KMS-11 (cell line): ENCODE measurements around the gene TMEM217.
"Not testable (repeated sequence)": the region's sequence is repeated elsewhere in the genome, so short reads cannot be mapped to it uniquely, and the experiment has no call there.

Experiments used
- H2AFZ ChIP-seq: fragments of 200-600 bp; sonication (generic); 2 replicates; pipeline ENCODE4 v1.6.1; 2016; ENCODE audit warnings: antibody characterized with exemption, mixed run types, low read depth
- H3K27ac ChIP-seq: fragments of 200-600 bp; sonication (generic); 2 replicates; pipeline ENCODE4 v1.6.1; 2016; ENCODE audit warnings: mild to moderate bottlenecking, mixed run types
- H3K27me3 ChIP-seq: fragments of 200-600 bp; sonication (generic); 2 replicates; pipeline ENCODE4 v1.6.1; 2017; ENCODE audit warnings: mild to moderate bottlenecking, low read depth, mixed run types, moderate library complexity; ENCODE audit not compliant: insufficient read depth
- H3K36me3 ChIP-seq: fragments of 200-600 bp; sonication (generic); 2 replicates; pipeline ENCODE4 v1.6.1; 2017; ENCODE audit warnings: mild to moderate bottlenecking, mixed run types; ENCODE audit not compliant: insufficient read depth
- H3K4me1 ChIP-seq: fragments of 200-600 bp; sonication (generic); 2 replicates; pipeline ENCODE4 v1.6.1; 2016; ENCODE audit warnings: mild to moderate bottlenecking, low read depth, mixed run types; ENCODE audit not compliant: poor library complexity, severe bottlenecking
- H3K4me2 ChIP-seq: fragments of 200-600 bp; sonication (generic); 2 replicates; pipeline ENCODE4 v1.7.0; 2016; ENCODE audit warnings: mild to moderate bottlenecking, mixed run types
- H3K4me3 ChIP-seq: fragments of 200-600 bp; sonication (generic); IDR thresholded peaks from 2 replicates; pipeline ENCODE4 v1.6.1; 2017; ENCODE audit warnings: low read depth, low read length, mixed read lengths; ENCODE audit not compliant: insufficient read depth
- H3K79me2 ChIP-seq: fragments of 200-600 bp; sonication (generic); 2 replicates; pipeline ENCODE4 v1.6.1; 2016; ENCODE audit warnings: low read depth, mixed run types; ENCODE audit not compliant: insufficient read depth
- H3K9ac ChIP-seq: fragments of 200-600 bp; sonication (generic); 2 replicates; pipeline ENCODE4 v1.6.1; 2016; ENCODE audit warnings: mild to moderate bottlenecking, mixed run types
- H4K20me1 ChIP-seq: fragments of 200-600 bp; sonication (generic); 2 replicates; pipeline ENCODE4 v1.6.1; 2016; ENCODE audit warnings: mild to moderate bottlenecking, mixed run types; ENCODE audit not compliant: insufficient read depth
- CTCF ChIP-seq: fragments of 200-600 bp; sonication (generic); conservative IDR thresholded peaks from 2 replicates; pipeline ENCODE4 v1.6.1; 2017; ENCODE audit warnings: low read depth, mild to moderate bottlenecking, antibody characterized with exemption, low read length, moderate library complexity, mixed read lengths

Gene TMEM217

GRCh38 chr6:37299990-37300389, 42.0 kb upstream of the TMEM217 start:
- no peak for TF ChIP-seq CTCF
- no peaks in the 10 kb centered on the region for H3K79me2 ChIP-seq
- H3K4me1 ChIP-seq, result peaks cover 11% of the 10 kb centered on the region
- H2AFZ ChIP-seq, result no peak overlapping the region
- H3K9ac ChIP-seq, result no peak overlapping the region
- H3K4me3 ChIP-seq, result no peak overlapping the region
- H3K36me3 ChIP-seq, result no peaks in the 10 kb centered on the region
- no peaks in the 10 kb centered on the region for H4K20me1 ChIP-seq
- H3K27ac ChIP-seq, result no peak overlapping the region
- H3K4me2 ChIP-seq, result no peak overlapping the region
- H3K27me3 ChIP-seq, result no peaks in the 10 kb centered on the region

GRCh38 chr6:37298958-37299357, 41.0 kb upstream of the TMEM217 start:
- no peak overlapping the region for H2AFZ ChIP-seq
- peaks cover 5% of the 10 kb centered on the region for H3K4me1 ChIP-seq
- TF ChIP-seq CTCF, result no peak
- no peak overlapping the region for H3K27ac ChIP-seq
- no peak overlapping the region for H3K4me2 ChIP-seq
- H3K36me3 ChIP-seq, result no peaks in the 10 kb centered on the region
- no peak overlapping the region for H3K4me3 ChIP-seq
- no peak overlapping the region for H3K9ac ChIP-seq
- H3K79me2 ChIP-seq, result no peaks in the 10 kb centered on the region
- no peaks in the 10 kb centered on the region for H4K20me1 ChIP-seq
- no peaks in the 10 kb centered on the region for H3K27me3 ChIP-seq

- not testable (repeated sequence) for H3K4me1 ChIP-seq, H2AFZ ChIP-seq, H4K20me1 ChIP-seq, H3K9ac ChIP-seq, H3K36me3 ChIP-seq, H3K79me2 ChIP-seq, H3K4me3 ChIP-seq, H3K27me3 ChIP-seq, H3K27ac ChIP-seq, H3K4me2 ChIP-seq
Measured at GRCh38 chr6:37297637-37298036, 39.7 kb upstream of the TMEM217 start.

- Histone ChIP-seq H3K4me1 (peaks cover 8% of the 10 kb centered on the region), H3K27ac (no peak overlapping the region), H2AFZ (no peak overlapping the region), H3K4me3 (no peak overlapping the region), H3K9ac (no peak overlapping the region), H3K79me2 (no peaks in the 10 kb centered on the region), H3K27me3 (no peaks in the 10 kb centered on the region), H3K36me3 (no peaks in the 10 kb centered on the region), H3K4me2 (no peak overlapping the region), H4K20me1 (no peaks in the 10 kb centered on the region)
- TF ChIP-seq CTCF, result no peak
Measured at GRCh38 chr6:37293426-37293825, 35.5 kb upstream of the TMEM217 start.

- H3K27ac ChIP-seq, result no peak overlapping the region
- H3K4me2 ChIP-seq, result no peak overlapping the region
- H3K79me2 ChIP-seq, result no peaks in the 10 kb centered on the region
- no peak overlapping the region for H3K4me3 ChIP-seq
- H3K36me3 ChIP-seq, result 0 out of 2 replicates have a peak, but pooled peaks cover under 1% of the 10 kb centered on the region
- no peaks in the 10 kb centered on the region for H3K27me3 ChIP-seq
- TF ChIP-seq CTCF, result no peak
- H3K4me1 ChIP-seq, result peaks cover 8% of the 10 kb centered on the region
- no peaks in the 10 kb centered on the region for H4K20me1 ChIP-seq
- no peak overlapping the region for H2AFZ ChIP-seq
- H3K9ac ChIP-seq, result no peak overlapping the region
Measured at GRCh38 chr6:37289931-37290330, 32.0 kb upstream of the TMEM217 start.
